NAMALWA (cell line): ENCODE data around the gene ADCY10.
A peak's percentile ranks its signal among the peaks of the same experiment; 100 is the strongest.
"Not testable (repeated sequence)": the region's sequence is repeated elsewhere in the genome, so short reads cannot be mapped to it uniquely, and the experiment has no call there.

ENCODE experiments used
- DNase-seq: peaks from one replicate; pipeline ENCODE4 v3.0.0-alpha.2; 2015; ENCODE audit warnings: low spot score

The ADCY10 gene

GRCh38 chr1:167881069-167881468 lies 32.9 kb downstream of the ADCY10 start:
- DNase-seq = no peak

- no peak for DNase-seq
Observed at GRCh38 chr1:167880580-167881021, 33.3 kb downstream of the ADCY10 start.

GRCh38 chr1:167879508-167879907 lies 34.4 kb downstream of the ADCY10 start:
- no peak for DNase-seq

DNA sequence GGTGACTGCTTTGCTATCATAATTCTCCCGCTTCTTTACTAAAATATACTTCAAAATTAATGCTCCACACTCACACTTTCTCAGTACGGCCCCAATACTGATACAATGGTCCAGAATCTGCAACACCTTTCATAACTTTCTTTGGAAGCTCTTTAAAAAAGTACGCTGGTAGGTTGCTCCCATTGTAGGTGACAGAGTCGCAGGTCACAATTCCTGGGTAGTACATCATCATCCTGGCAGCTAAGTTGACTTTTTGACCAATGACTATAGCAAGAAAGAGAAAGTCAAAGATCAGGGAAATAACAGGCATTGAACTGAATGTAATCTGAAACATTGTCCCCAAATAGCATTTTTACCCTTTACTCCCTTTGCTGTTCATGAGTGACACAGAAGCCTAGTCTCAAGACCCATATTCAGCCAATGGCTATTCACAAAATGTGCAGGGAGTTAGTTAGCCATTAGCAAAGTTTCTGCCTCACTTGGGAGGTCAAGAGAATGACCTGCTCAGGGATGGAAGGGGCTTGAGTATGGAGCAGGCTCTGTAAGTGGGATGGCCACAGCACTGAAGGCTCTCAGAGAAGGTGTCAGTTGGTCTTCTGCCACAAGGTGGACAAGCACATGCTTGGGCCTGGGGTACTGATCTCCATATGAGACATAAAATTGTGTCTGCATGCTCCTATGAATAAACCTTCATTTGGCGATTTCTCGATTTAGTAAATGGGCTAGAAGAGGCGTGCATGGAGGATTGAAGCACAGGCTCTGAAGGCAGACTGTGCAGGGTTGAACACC lies 35.4 kb downstream of the ADCY10 start:
- DNase-seq = peak; percentile 29

DNA sequence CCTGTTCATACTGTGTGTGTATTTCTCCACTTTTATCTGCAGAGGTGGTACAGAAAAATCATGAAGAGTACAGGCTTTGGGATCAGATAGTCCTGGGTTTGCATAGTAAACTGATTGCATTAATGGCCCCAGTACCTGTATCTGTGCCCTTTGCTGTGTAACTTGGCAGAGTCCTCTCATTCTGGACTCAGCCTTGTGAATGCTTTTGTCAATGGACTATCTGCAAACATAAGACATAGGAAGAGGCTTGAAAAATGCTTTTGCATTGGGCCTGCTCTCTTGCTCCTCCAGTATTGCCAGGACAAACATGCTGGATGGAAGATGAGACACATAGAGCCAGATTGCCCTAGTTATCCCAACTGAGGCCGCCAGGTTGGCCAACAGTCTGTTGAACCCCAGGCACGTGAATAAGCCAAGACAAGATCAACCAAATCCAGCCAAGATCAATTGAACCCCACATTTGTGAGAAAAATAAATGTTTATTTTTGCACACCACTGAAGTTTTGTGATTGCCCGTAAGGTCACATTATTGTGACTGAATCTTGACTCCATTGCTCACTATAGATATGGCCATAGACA lies 37.2 kb downstream of the ADCY10 start:
- DNase-seq = no peak

DNA sequence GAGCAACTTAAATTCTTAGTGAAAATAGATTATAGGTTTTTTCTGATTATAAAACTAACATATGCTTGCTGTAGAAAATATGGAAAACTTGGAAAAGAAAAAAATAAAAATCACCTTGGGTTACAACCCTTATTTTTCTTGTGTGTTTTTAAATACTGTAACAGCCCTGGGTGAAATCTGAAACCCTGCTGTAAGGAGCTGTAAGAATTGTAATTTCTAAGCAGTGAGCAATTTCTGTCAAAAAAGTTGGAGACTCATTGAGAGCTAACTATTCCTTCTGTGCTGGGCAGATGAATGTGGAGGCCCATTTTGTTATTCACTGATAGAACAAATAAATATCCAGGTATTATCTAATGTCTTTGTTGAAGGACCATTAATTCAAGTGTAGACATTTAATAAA lies 42.6 kb downstream of the ADCY10 start:
- DNase-seq = no peak

- DNase-seq = not testable (repeated sequence)
Observed at GRCh38 chr1:167869157-167870001, 44.6 kb downstream of the ADCY10 start.

GRCh38 chr1:167866739-167867414 lies 47.1 kb downstream of the ADCY10 start:
- DNase-seq = not testable (repeated sequence)

GRCh38 chr1:167866326-167866725 lies 47.6 kb downstream of the ADCY10 start:
- DNase-seq = not testable (repeated sequence)

DNA sequence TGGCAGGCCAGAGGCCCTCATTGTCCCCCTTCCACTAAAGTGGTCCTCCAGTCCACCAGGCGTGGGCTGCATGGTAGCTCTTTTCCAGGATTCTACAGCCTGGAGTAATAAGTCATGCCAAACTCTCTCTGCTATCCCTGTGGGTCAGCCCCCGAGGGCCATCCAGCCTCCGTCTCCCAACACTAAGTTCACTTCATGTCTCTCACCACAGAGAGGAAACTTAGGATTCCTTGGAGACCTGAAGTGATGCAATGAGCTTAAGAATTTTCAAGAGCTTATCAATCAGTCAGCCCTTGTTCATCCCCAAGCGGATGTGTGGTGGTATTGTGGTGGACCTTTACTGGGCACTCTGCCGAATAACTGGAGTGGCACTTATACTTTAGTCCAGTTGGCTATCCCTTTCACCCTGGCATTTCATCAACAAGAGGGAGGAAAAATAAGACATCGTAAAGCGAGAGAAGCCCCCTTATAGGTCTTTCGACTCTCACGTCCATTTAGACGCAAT lies 48.1 kb downstream of the ADCY10 start:
- DNase-seq = not testable (repeated sequence)

DNA sequence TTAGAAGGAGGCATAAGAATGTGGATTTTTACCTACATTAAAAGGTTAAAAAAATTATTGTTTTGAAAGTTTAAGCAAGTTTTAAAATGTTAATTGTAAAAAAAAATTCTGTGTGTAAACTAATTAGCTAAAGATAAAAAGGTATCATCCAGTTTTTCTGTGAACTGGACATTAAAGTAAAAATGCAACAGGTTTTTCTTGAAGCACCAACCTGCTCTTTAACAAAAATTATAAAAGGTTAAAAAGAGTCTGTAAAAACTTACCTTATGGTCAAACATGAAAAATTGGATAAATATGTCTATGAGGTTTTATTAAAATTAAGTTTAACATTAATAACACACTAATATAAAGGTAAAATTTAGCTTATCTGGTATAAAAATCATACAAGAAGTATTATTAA lies 48.7 kb downstream of the ADCY10 start:
- not testable (repeated sequence) for DNase-seq

DNA sequence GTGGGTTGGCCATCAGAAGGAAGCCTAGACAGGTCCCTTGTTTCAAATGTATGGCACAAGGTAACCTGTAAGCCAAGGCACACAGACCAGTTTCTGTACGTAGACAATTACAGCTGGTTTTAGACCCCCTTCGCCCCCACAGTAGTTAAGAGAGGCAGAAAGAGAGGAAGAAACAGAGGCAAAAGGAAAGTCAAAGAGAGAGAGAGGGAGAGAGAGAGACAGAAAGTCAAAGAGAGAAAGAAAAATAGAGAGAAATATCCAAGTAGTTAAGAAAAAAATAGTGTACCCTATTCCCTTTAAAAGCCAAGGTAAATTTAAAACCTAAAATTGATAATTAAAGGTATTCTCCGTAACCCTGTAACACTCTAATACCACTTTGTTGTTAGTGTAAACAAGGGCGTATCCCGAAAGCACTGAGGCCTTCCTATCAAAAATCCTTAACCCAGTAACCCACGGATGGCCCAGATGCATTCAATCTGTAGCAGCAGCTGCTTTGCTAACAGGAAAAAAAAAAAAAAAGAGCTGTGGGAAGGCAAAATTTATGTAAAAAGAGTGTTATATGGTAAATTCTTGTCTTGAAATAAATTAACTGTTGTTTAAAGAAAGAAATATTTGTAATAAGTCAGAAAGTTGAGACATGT lies 49.4 kb downstream of the ADCY10 start:
- no peak for DNase-seq

- DNase-seq = no peak
Observed at GRCh38 chr1:167863921-167864279, 50.0 kb downstream of the ADCY10 start.

DNA sequence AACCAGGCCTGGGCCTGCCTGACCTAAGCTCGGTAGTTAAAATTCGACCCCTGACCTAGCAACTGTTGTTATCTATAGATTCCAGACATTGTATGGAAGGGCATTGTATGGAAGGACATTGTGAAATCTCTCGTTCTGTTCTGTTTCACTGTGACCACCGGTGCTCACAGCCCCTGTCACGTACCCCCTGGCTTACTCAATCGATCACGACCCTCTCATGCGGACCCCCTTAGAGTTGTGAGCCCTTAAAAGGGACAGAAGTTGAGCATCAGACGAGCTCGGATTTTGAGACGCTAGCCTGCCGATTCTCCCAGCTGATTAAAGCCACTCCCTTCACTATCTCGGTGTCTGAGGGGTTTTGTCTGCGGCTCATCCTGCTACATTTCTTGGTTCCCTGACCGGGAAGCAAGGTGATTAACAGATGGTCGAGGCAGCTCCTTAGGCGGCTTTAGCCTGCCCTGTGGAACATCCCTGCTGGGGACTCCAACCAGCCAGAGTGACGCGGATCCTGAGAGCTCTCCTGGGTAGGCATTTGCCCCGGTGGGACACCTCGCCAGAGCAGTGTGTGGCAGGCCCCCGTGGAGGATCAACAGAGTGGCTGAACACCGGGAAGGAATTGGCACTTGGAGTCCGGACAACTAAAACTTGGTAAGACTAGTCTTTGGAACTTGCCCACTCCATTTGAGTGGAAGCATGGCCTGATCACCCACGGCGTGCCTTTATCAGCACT lies 50.6 kb downstream of the ADCY10 start:
- DNase-seq = not testable (repeated sequence)

GRCh38 chr1:167862432-167863076 lies 51.4 kb downstream of the ADCY10 start:
- no peak for DNase-seq

GRCh38 chr1:167861664-167862381 lies 52.1 kb downstream of the ADCY10 start:
- no peak for DNase-seq

DNA sequence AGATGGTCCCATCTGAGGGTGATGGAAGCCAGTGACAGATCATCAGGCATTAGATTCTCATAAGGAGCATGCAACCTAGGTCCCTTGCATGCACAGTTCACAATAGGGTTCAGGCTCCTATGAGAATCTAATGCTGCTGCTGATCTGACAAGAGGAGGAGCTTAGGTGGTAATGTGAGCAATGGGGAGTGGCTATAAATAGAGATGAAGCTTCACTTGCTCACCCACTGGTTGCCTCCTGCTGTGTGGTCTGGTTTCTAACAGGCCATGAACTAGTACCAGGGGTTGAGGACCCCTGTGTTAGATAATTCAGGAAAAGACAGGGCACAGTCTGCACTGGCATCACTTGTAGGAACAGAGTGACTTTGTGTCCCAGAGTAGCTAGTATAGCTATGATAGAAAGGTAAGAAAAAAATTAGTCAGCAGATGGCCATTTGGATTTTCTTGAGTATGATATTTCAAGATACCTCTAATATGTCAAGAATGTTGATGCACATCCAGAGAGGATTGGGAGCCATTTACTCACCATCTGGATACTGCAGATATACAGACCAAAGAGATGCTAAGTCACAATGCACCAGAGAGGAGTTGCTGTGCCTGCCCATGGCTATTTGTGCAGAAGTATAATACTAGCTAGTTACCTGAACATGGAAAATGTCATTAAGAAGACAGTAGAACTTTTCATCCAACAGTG lies 53.6 kb downstream of the ADCY10 start:
- peak; percentile 20 for DNase-seq

DNA sequence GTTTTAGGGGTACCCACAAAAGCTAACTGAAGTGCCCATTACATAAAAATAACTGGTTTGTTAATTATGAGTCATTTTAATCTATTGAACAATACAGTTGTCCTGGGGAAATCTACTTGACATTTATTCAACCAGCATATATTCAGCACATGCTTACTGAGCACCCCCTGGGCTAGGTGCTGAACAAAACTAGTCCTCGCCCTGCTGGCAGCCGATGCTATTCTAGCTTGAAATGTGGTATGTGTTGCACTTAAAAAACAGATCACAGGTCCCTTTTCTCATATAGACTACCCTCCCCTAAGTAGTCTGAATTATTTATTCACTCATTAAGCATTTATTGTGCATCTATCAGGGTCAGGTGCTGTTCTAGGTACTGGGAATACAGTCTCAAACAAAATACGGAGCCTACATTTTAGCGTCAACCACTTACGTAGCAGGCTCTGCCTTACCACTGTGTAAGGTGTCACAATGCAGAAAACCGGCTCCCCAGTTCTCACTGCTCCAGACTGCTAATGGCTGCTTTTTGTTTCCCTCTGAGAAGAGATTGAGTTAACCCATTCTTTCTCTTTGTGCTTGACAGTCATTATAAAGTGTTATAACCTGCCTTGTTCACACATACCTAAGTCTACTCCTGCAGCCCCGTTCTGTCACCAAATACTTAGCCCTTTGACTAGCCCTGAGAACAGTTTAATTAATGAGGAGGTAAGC lies 57.1 kb downstream of the ADCY10 start:
- no peak for DNase-seq
